22Rv1 (cell line): ENCODE data around the gene SNORC.

Experiments used
- H3K27ac ChIP-seq: fragments of 450-650 bp; 2 replicates; pipeline ENCODE4 v1.5.1; 2017
- CTCF ChIP-seq: fragments of 450-650 bp; IDR thresholded peaks from 2 replicates; pipeline ENCODE4 v1.5.1; 2017; ENCODE audit warnings: mild to moderate bottlenecking
- ZFX ChIP-seq: fragments of 450-650 bp; IDR thresholded peaks from 2 replicates; pipeline ENCODE4 v1.6.1; 2017; ENCODE audit warnings: antibody characterized with exemption, borderline replicate concordance

Gene SNORC

GRCh38 chr2:232925153-232925820 lies 55.2 kb downstream of the SNORC start:
- TF ChIP-seq ZFX = no peak
- no peak overlapping the region for H3K27ac ChIP-seq

- no peak overlapping the region for H3K27ac ChIP-seq
- TF ChIP-seq ZFX = no peak
- no peak for TF ChIP-seq CTCF
Observed at GRCh38 chr2:232925821-232926156, 55.7 kb downstream of the SNORC start.

- no peak for TF ChIP-seq CTCF
- no peak for TF ChIP-seq ZFX
- no peak overlapping the region for H3K27ac ChIP-seq
Observed at GRCh38 chr2:232926431-232926939, 56.4 kb downstream of the SNORC start.

GRCh38 chr2:232927032-232927792 lies 57.1 kb downstream of the SNORC start:
- TF ChIP-seq ZFX (no peak), CTCF (no peak)
- H3K27ac ChIP-seq = no peak overlapping the region

GRCh38 chr2:232927793-232928550 lies 57.9 kb downstream of the SNORC start:
- no peak overlapping the region for H3K27ac ChIP-seq

More at GRCh38 chr2:232927793-232928550, 57.9 kb downstream of the SNORC start:
- TF ChIP-seq CTCF (no peak), ZFX (no peak)
